Measurements from ENCODE around the gene GPATCH8. TPM values are rescaled to one million over a fixed set of nuclear protein-coding genes. Genes with fewer than 3 reads are reported as not detected.

GPATCH8 gene
- total and polyA plus RNA-seq, 2 donors (not counting 3 experiments of a cell fraction or from before 2014, with no cell fraction given), result 14.6 to 35.3 TPM

- H3K9me3 ChIP-seq (replicated peaks; ENCODE audit: control insufficient read depth, insufficient read depth, low read length), result no peaks in the 10 kb centered on the region
- H3K27me3 ChIP-seq (ENCODE audit: control insufficient read depth in 2 of 2, insufficient read depth in 2 of 2, low read length in 2 of 2), result no peaks in the 10 kb centered on the region
- no peaks in the 10 kb centered on the region for H3K9me1 ChIP-seq (replicated peaks; ENCODE audit: control insufficient read depth, extremely low read depth, insufficient read depth, low read length)
- H3K27ac ChIP-seq (ENCODE audit: insufficient read depth, low read depth, low read length), result no peak overlapping the region
- H3K79me2 ChIP-seq (ENCODE audit: control insufficient read depth, insufficient read depth, low read length), result peaks cover 29% of the 10 kb centered on the region
- no peak overlapping the region for H3K9ac ChIP-seq (replicated peaks; ENCODE audit: extremely low read depth, insufficient read depth, low read length)
- H2AFZ ChIP-seq (ENCODE audit: low read depth, low read length), result no peak overlapping the region
- ChIA-PET CTCF (no interaction called here), POLR2A (no interaction called here)
- FAIRE-seq (no peak), DNase-seq (ENCODE audit: low read depth, low spot score) (no peak)
- no TSS peak for BruUV-seq (replicated peaks)
- peaks cover 5% of the 10 kb centered on the region for H3K4me1 ChIP-seq (ENCODE audit: control insufficient read depth, extremely low read depth, insufficient read depth, low read length)
- dilution Hi-C loops (cut with MboI; ENCODE audit: extremely low pct_ligation_motif_present, low sequenced_read_pairs) (no loop called here), intact Hi-C loops (cut with micrococcal nuclease) (no loop called here)
- H4K20me1 ChIP-seq (replicated peaks; ENCODE audit: control insufficient read depth, extremely low read depth, insufficient read depth, low read length), result peaks cover 2% of the 10 kb centered on the region
- no peaks in the 10 kb centered on the region for H3K36me3 ChIP-seq (ENCODE audit: control insufficient read depth in 2 of 2, extremely low read depth in 1 of 2, insufficient read depth in 2 of 2, low read length in 2 of 2)
- no peak overlapping the region for H3K4me3 ChIP-seq (replicated peaks in 1 of 3; ENCODE audit: insufficient read depth in 1 of 3, low read depth in 1 of 3, low read length in 3 of 3)
- TF ChIP-seq EZH2 (IDR thresholded peaks at IDR 0.05; ENCODE audit: borderline replicate concordance, low read depth, low read length, severe bottlenecking) (no peak), GATA2 (IDR thresholded peaks at IDR 0.05; ENCODE audit: insufficient read depth, insufficient read length, low read depth, low read length) (no peak)
- TF ChIP-seq, protein P1, sequence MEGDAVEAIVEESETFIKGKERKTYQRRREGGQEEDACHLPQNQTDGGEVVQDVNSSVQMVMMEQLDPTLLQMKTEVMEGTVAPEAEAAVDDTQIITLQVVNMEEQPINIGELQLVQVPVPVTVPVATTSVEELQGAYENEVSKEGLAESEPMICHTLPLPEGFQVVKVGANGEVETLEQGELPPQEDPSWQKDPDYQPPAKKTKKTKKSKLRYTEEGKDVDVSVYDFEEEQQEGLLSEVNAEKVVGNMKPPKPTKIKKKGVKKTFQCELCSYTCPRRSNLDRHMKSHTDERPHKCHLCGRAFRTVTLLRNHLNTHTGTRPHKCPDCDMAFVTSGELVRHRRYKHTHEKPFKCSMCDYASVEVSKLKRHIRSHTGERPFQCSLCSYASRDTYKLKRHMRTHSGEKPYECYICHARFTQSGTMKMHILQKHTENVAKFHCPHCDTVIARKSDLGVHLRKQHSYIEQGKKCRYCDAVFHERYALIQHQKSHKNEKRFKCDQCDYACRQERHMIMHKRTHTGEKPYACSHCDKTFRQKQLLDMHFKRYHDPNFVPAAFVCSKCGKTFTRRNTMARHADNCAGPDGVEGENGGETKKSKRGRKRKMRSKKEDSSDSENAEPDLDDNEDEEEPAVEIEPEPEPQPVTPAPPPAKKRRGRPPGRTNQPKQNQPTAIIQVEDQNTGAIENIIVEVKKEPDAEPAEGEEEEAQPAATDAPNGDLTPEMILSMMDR (IDR thresholded peaks at IDR 0.05; ENCODE audit: extremely low read depth in 1 of 2, insufficient read depth in 1 of 2, low read depth in 1 of 2, low read length in 2 of 2), result no peak
- H3K4me2 ChIP-seq (ENCODE audit: insufficient read depth, low read length), result no peak overlapping the region
These were observed 39.2 kb downstream of the GPATCH8 start for GRCh38 chr17:44464037-44464436.

- Histone ChIP-seq H3K27me3 (ENCODE audit: control insufficient read depth in 2 of 2, insufficient read depth in 2 of 2, low read length in 2 of 2) (no peaks in the 10 kb centered on the region), H3K27ac (ENCODE audit: insufficient read depth, low read depth, low read length) (no peak overlapping the region), H4K20me1 (replicated peaks; ENCODE audit: control insufficient read depth, extremely low read depth, insufficient read depth, low read length) (no peaks in the 10 kb centered on the region), H3K9me3 (replicated peaks; ENCODE audit: control insufficient read depth, insufficient read depth, low read length) (no peaks in the 10 kb centered on the region), H3K9me1 (replicated peaks; ENCODE audit: control insufficient read depth, extremely low read depth, insufficient read depth, low read length) (no peaks in the 10 kb centered on the region), H2AFZ (ENCODE audit: low read depth, low read length) (no peak overlapping the region), H3K4me2 (ENCODE audit: insufficient read depth, low read length) (no peak overlapping the region), H3K9ac (replicated peaks; ENCODE audit: extremely low read depth, insufficient read depth, low read length) (no peak overlapping the region), H3K4me3 (replicated peaks in 1 of 3; ENCODE audit: insufficient read depth in 1 of 3, low read depth in 1 of 3, low read length in 3 of 3) (no peak overlapping the region), H3K36me3 (ENCODE audit: control insufficient read depth in 2 of 2, extremely low read depth in 1 of 2, insufficient read depth in 2 of 2, low read length in 2 of 2) (no peaks in the 10 kb centered on the region), H3K4me1 (ENCODE audit: control insufficient read depth, extremely low read depth, insufficient read depth, low read length) (no peaks in the 10 kb centered on the region), H3K79me2 (ENCODE audit: control insufficient read depth, insufficient read depth, low read length) (no peaks in the 10 kb centered on the region)
- POLR2A ChIA-PET, result no interaction called here
- FAIRE-seq (no peak), DNase-seq (ENCODE audit: low read depth, low spot score) (no peak)
- dilution Hi-C loops (cut with MboI; ENCODE audit: extremely low pct_ligation_motif_present, low sequenced_read_pairs), result no loop called here
- BruUV-seq (replicated peaks), result no TSS peak
- intact Hi-C loops (cut with micrococcal nuclease), result no loop called here
- TF ChIP-seq, protein P2, sequence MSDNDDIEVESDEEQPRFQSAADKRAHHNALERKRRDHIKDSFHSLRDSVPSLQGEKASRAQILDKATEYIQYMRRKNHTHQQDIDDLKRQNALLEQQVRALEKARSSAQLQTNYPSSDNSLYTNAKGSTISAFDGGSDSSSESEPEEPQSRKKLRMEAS (IDR thresholded peaks at IDR 0.05; ENCODE audit: insufficient read depth, insufficient read length), result no peak
- TF ChIP-seq, protein P1 (IDR thresholded peaks at IDR 0.05; ENCODE audit: extremely low read depth in 1 of 2, insufficient read depth in 1 of 2, low read depth in 1 of 2, low read length in 2 of 2), result no peak
- no peak for TF ChIP-seq MYC (IDR thresholded peaks at IDR 0.05; ENCODE audit: low read depth, low read length)
- no peak for TF ChIP-seq POLR2AphosphoS5 (IDR thresholded peaks at IDR 0.05; ENCODE audit: insufficient read depth, low read depth, low read length)
- TF ChIP-seq EZH2 (IDR thresholded peaks at IDR 0.05; ENCODE audit: borderline replicate concordance, low read depth, low read length, severe bottlenecking), result no peak
- no peak for TF ChIP-seq GATA2 (IDR thresholded peaks at IDR 0.05; ENCODE audit: insufficient read depth, insufficient read length, low read depth, low read length)
- TF ChIP-seq POLR2A (IDR thresholded peaks at IDR 0.05; ENCODE audit: low read depth, low read length), result no peak
- TF ChIP-seq JUN (IDR thresholded peaks at IDR 0.05; ENCODE audit: borderline replicate concordance, insufficient read depth, insufficient read length, low read depth), result no peak
- no peak for TF ChIP-seq FOS (IDR thresholded peaks at IDR 0.05; ENCODE audit: borderline replicate concordance, insufficient read depth, low read length)
- CTCF ChIA-PET, result no interaction called here
These were observed 51.4 kb downstream of the GPATCH8 start for GRCh38 chr17:44451832-44452231.

Measured in endothelial cell of umbilical vein (primary cell).